KOPT-K1 (cell line): ENCODE measurements around the gene UBE2J1.

ENCODE experiments used
- H3K27ac ChIP-seq: fragments of 200-600 bp; sonication (generic); 2 replicates; pipeline ENCODE4 v1.5.1; 2016; ENCODE audit warnings: antibody characterized with exemption, mild to moderate bottlenecking, low read depth, low read length; ENCODE audit not compliant: poor library complexity, severe bottlenecking
- H3K36me3 ChIP-seq: fragments of 200-600 bp; sonication (generic); 2 replicates; pipeline ENCODE4 v1.5.1; 2017; ENCODE audit warnings: antibody characterized with exemption, mild to moderate bottlenecking, low read length, moderate library complexity; ENCODE audit not compliant: insufficient read depth
- H3K9me3 ChIP-seq: fragments of 200-600 bp; sonication (generic); 2 replicates; pipeline ENCODE4 v1.5.1; 2017; ENCODE audit warnings: antibody characterized with exemption, low read length, mild to moderate bottlenecking; ENCODE audit not compliant: insufficient read depth, poor library complexity, severe bottlenecking

UBE2J1 gene

DNA sequence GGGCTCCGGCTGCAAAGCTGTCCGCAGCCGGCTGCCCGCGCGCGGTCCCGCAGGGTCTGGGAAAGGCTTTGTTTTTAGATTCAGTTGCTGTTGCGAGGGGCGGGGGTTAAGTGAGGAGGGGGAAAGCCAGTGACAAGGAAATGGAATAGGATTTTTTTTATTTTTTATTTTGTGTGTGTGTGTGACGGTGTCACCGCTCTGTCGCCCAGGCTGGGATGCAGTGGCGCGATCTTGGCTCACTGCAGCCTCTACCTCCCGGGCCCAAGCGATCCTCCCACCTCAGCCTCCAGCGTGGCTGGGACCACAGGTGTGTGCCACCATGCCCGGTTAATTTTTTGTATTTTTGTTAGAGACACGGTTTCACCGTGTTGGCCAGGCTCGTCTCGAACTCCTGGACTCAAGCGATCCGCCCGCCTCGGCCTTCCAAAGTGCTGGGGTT lies 615 bp upstream of the UBE2J1 start:
- Histone ChIP-seq H3K9me3 (no peaks in the 10 kb centered on the region), H3K27ac (peak overlapping the region; percentile 86)

GRCh38 chr6:89351671-89352277 lies 748 bp downstream of the UBE2J1 start:
- no peaks in the 10 kb centered on the region for H3K9me3 ChIP-seq
- H3K36me3 ChIP-seq = no peaks in the 10 kb centered on the region
- H3K27ac ChIP-seq = peak overlapping the region; percentile 86

More for the DNA sequence above, 615 bp upstream of the UBE2J1 start:
- no peaks in the 10 kb centered on the region for H3K36me3 ChIP-seq

DNA sequence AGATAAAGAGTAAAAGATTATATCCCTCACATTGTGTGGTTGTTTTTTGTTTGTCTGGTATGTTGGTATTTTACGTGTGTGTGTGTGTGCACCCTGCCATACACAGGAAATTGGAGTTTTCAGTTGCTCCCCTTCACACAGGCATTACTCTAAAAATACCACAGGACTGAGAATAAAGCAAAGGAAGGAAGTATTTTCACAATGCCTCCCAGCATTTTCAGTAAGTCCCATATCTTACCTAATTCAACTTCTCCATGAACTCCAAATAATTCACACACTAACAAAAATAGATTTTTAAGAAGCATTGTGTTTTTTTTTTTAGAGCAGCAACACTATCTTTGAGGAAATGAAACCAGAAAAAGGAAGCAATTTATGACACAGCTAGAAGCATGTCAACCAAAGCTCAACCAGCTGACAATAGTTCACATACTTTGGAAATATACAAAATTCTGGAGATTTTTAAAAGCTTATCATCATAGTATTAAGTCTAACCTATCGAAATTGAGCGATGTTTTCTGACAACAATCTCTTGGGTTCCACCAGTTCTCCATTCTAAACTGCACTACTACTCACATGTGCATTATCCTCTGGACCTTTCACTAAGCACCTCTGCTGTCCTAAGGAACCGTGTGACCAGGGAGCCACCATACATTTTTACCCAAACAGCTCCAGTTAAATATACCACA lies 2.1 kb downstream of the UBE2J1 start:
- Histone ChIP-seq H3K27ac (peak overlapping the region; percentile 86), H3K36me3 (no peaks in the 10 kb centered on the region), H3K9me3 (no peaks in the 10 kb centered on the region)

DNA sequence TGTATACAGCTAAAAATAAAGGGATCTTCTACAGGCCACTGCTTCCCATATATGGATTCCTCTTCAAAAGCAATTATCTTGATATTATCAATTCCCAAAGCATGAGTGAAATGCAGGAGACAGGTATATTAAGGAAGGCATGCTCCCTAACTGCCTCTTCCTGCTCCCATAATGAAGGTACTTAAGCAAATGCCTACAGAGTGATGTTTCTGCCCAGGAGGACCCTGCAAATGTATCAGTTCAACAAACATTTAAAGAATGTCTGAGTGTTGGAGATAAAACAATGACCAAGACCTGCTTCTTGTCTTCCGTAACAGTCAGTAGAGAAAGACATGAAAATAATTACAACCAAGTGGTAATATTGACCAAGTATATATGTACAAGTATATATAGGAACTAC lies 4.2 kb downstream of the UBE2J1 start:
- Histone ChIP-seq H3K9me3 (no peaks in the 10 kb centered on the region), H3K27ac (no peak overlapping the region), H3K36me3 (no peaks in the 10 kb centered on the region)

DNA sequence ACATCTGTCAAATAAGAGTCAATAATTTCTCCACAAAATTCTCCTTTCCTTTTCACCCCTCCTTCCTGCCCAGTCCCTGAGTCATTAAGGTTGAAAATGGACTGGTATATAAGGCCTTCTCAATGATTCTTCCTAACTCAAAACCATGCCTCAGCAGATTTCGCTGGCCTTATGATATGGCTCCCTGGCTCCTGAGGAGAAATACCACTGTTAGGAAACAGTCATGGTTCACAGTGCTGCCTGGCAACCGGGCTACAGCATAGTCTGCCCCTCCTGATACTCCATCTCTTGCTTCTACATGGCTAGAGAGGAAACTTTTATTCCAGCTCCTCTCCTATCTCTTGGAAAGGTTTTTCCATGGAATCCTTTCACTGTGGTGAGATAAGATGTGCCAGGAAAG lies 4.7 kb downstream of the UBE2J1 start:
- Histone ChIP-seq H3K27ac (no peak overlapping the region), H3K9me3 (no peaks in the 10 kb centered on the region), H3K36me3 (no peaks in the 10 kb centered on the region)

GRCh38 chr6:89346433-89346832 lies 6.1 kb downstream of the UBE2J1 start:
- Histone ChIP-seq H3K27ac (no peak overlapping the region), H3K36me3 (peaks cover 8% of the 10 kb centered on the region), H3K9me3 (no peaks in the 10 kb centered on the region)

DNA sequence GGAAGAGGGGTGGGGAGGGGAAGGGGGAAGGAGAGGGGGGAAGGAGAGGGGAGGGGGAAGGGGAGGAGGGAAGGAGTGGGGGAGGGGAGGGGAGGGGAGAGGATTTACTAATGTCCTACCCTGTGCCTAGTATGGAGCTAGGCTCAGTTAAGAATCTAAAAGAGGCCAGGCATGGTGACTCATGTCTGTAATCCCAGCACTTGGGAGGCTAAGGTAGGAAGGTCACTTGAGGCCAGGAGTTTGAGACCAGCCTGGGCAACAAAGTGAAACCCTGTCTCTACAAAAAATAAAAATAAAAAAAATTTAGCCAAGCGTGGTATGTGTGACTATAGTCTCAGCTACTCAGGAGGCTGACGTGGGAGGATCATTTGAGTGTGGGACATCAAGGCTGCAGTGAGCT lies 13.0 kb downstream of the UBE2J1 start:
- Histone ChIP-seq H3K27ac (no peak overlapping the region), H3K9me3 (no peaks in the 10 kb centered on the region), H3K36me3 (peaks cover 53% of the 10 kb centered on the region)

GRCh38 chr6:89335164-89335563 lies 17.4 kb downstream of the UBE2J1 start:
- H3K36me3 ChIP-seq = peaks cover 57% of the 10 kb centered on the region
- no peak overlapping the region for H3K27ac ChIP-seq
- no peaks in the 10 kb centered on the region for H3K9me3 ChIP-seq

- no peaks in the 10 kb centered on the region for H3K9me3 ChIP-seq
- no peak overlapping the region for H3K27ac ChIP-seq
- peaks cover 64% of the 10 kb centered on the region for H3K36me3 ChIP-seq
These were observed 21.6 kb downstream of the UBE2J1 start for GRCh38 chr6:89330910-89331309.

DNA sequence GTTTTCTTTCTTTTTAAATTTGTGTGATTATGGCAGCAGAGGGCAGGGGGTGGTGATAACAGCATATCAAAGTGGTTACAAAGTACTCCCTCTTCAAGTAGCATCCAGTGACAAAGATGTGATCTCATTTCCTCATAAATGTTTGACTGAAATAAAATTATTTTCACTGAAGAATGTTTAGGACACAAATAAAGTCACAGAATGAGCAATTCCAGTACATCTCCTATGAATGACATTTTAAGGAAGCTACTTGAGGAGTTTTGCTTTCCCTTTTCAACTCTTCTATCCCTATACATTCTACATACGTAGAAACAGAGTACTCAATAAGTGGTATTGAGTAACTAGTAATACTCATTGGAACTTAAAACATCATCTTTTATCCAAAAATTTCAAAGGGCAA lies 23.5 kb downstream of the UBE2J1 start:
- peaks cover 47% of the 10 kb centered on the region for H3K36me3 ChIP-seq
- H3K27ac ChIP-seq = no peak overlapping the region
- no peaks in the 10 kb centered on the region for H3K9me3 ChIP-seq

DNA sequence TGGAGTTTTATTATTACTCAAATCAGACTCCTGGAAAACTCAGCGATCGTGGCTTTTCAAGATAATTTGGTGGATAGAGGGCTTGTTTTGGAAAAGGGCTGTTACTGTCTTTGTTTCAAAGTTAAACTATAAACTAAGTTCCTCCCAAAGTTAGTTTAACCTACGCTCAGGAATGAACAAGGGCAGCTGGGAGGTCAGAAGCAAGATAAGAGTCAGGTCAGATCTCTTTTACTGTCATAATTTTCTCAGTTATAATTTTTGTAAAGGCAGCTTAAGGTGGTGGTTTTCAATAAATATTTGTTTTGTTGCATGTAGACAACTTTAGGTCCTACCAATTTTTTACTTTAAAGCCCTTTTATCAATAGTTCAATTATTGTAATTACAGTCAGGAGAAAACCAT lies 28.2 kb downstream of the UBE2J1 start:
- H3K36me3 ChIP-seq = peaks cover 26% of the 10 kb centered on the region
- no peaks in the 10 kb centered on the region for H3K9me3 ChIP-seq
- no peak overlapping the region for H3K27ac ChIP-seq

DNA sequence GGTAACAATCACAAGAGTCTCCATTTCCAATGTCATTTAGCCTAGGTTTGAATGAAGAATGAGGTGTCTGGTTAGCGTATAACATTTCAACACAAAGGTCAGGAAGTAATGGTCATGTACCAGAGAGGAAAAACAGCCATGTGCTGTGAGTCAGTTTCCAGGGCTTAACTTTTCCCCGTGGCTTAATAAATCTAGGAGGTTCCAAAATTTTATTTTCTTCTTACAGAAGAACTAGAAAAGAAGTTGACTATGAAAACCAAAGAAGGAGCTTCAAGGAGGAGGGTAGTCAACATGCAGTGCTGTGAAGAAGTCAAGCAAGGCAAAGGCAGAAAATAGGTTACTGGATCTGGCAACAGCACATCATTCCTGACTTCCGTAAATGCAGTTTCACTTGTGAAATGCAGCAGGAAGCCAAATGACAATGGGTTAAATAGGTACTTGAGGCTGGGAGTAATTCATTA lies 29.0 kb downstream of the UBE2J1 start:
- Histone ChIP-seq H3K9me3 (no peaks in the 10 kb centered on the region), H3K36me3 (peaks cover 20% of the 10 kb centered on the region), H3K27ac (no peak overlapping the region)

- Histone ChIP-seq H3K36me3 (peaks cover 4% of the 10 kb centered on the region; the same call in 1 of the 2 replicates), H3K27ac (no peak overlapping the region), H3K9me3 (no peaks in the 10 kb centered on the region)
These were observed 31.2 kb downstream of the UBE2J1 start for GRCh38 chr6:89321131-89321970.

DNA sequence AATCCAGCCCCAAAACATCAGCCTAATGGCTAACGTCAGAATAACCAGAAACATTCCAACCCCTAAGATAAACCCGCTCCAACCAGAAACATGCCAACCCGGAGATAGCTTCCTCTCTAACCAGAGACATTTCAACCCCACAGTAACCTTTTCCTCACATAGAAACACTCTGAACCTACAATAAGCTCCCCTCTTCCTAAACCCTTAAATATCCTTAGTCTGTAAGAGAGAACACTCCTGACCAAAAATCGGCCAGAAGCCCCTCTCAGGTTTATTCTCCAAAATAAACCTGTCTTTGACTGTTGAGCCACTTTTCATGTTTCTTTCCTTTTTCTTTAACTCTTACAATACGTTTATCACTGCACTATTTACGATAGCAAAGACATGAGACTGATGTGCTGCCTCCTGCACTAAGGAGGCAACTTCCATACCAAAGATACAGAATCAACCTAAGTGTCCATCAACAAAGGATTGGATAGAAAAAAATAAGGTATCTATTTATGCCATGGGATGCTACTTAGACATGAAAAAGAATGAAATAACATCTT lies 32.4 kb downstream of the UBE2J1 start:
- no peaks in the 10 kb centered on the region for H3K9me3 ChIP-seq
- no peak overlapping the region for H3K27ac ChIP-seq
- H3K36me3 ChIP-seq = no peaks in the 10 kb centered on the region

DNA sequence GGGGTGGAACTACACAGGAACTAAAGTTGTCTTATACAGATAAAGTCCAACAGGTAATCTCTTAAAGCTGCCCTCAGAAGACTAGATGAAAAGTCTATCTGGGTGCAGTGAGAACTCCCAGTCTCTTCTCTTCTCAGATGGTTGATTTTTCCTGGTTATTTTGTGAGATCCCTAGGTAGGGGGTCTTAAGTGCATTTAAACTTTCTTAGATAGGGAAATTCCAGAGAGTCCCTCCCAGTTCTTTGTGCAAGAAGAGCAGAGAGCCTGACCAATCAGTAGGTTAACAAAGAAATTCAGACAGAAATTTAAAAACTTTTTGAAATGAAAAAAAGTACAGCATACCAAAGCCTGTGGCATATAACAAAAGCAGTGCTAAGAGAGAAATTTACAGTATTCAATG lies 35.5 kb downstream of the UBE2J1 start:
- Histone ChIP-seq H3K27ac (no peak overlapping the region), H3K9me3 (no peaks in the 10 kb centered on the region)

More for the DNA sequence above, 35.5 kb downstream of the UBE2J1 start:
- no peaks in the 10 kb centered on the region for H3K36me3 ChIP-seq
